HCT116 (cell line): ENCODE results near the gene ABCC8. TPM values are rescaled to one million over a fixed set of nuclear protein-coding genes. Genes with fewer than 3 reads are reported as not detected.

ENCODE experiments used
- ATAC-seq: fragments of 200-7000 bp; cut with Tn5 transposase; 2 replicates; pipeline ENCODE4 v1.9.1; 2020; ENCODE audit warnings: mild to moderate bottlenecking, moderate library complexity
- BruUV-seq: library from RNA; stranded (reverse); fragments of 400-500 nt; replicated peaks from 2 replicates; lab custom pipeline; 2021; lab: Mats Ljungman, UMichigan
- CTCF ChIA-PET: fragments of 300-600 bp; sonication (Branson Sonifier 250); formaldehyde crosslinking; loops from one replicate; lab custom pipeline; 2021; ENCODE audit warnings: antibody characterized with exemption; lab: Charles Lee
- POLR2A ChIA-PET: fragments of 300-600, 350-600 bp; sonication (Branson Sonifier 250); formaldehyde crosslinking; loops from one replicate; lab custom pipeline; 2021; ENCODE audit warnings: antibody characterized with exemption; lab: Charles Lee
- RAD21 ChIA-PET, 2 experiments: fragments of 300-600 bp; sonication (Branson Sonifier 250); formaldehyde crosslinking; loops; one replicate each; lab custom pipeline; 2023; ENCODE audit warnings: low total read pairs in 2 of 2; ENCODE audit not compliant: uncharacterized antibody in 2 of 2, unreplicated experiment in 2 of 2, low non-redundant PET in 1 of 2; lab: Charles Lee
- DNase-seq: peaks from one replicate; pipeline ENCODE4 v3.0.0-alpha.2; 2010; ENCODE audit warnings: low read depth, low spot score
- H2AFZ ChIP-seq: fragments of 200-600 bp; shearing (Covaris generic), sonication (generic); 2 replicates; pipeline ENCODE4 v1.6.1; 2017; ENCODE audit warnings: low read depth, mixed run types, mixed read lengths, antibody characterized with exemption, low read length; ENCODE audit not compliant: poor library complexity, severe bottlenecking
- H3K27ac ChIP-seq: 2 replicates; pipeline ENCODE4 v1.5.1; 2012; ENCODE audit warnings: low read depth, low read length
- H3K27me3 ChIP-seq: fragments of 200-600 bp; sonication (generic); 2 replicates; pipeline ENCODE4 v1.6.1; 2016; ENCODE audit warnings: mixed run types, low read length, mixed read lengths; ENCODE audit not compliant: insufficient read depth
- H3K36me3 ChIP-seq, 2 experiments: fragments of 200-500 bp in 1 of 2; fragments of 200-600 bp in 1 of 2; sonication (Bioruptor generic) in 1 of 2; sonication (generic) in 1 of 2; 2 replicates each; pipeline versions ENCODE4 v1.5.1 to v1.6.1; 2014 to 2016; ENCODE audit warnings: low read length in 2 of 2, inconsistent platforms in 1 of 2, mixed read lengths in 1 of 2, mixed run types in 1 of 2; ENCODE audit not compliant: insufficient read depth in 2 of 2, control insufficient read depth in 1 of 2
- H3K4me1 ChIP-seq, 2 experiments: fragments of 200-600 bp in 1 of 2; sonication (generic) in 1 of 2; 2 replicates each; pipeline versions ENCODE4 v1.5.1 to v1.6.1; 2012 to 2017; ENCODE audit warnings: low read length in 2 of 2, inconsistent platforms in 1 of 2, mild to moderate bottlenecking in 1 of 2, mixed read lengths in 1 of 2, mixed run types in 1 of 2, moderate library complexity in 1 of 2; ENCODE audit not compliant: insufficient read depth in 2 of 2, control insufficient read depth in 1 of 2
- H3K4me2 ChIP-seq: fragments of 200-600 bp; sonication (generic); 2 replicates; pipeline ENCODE4 v1.6.1; 2017; ENCODE audit warnings: mixed run types, low read length, mixed read lengths
- H3K4me3 ChIP-seq, 2 experiments: fragments of 200-600 bp in 1 of 2; sonication (generic) in 1 of 2; replicated peaks in 1 of 2; 2 replicates each; pipeline ENCODE4 v1.5.1; 2011 to 2016; ENCODE audit warnings: low read length in 2 of 2, control low read depth in 1 of 2, low read depth in 1 of 2, mild to moderate bottlenecking in 1 of 2, mixed read lengths in 1 of 2, mixed run types in 1 of 2
- H3K79me2 ChIP-seq: fragments of 200-600 bp; sonication (generic); 2 replicates; pipeline ENCODE4 v1.6.1; 2017; ENCODE audit warnings: mild to moderate bottlenecking, mixed run types, low read length, moderate library complexity, mixed read lengths; ENCODE audit not compliant: insufficient read depth
- H3K9ac ChIP-seq: fragments of 200-600 bp; sonication (generic); 2 replicates; pipeline ENCODE4 v1.6.1; 2016; ENCODE audit warnings: low read length, mixed read lengths
- H3K9me2 ChIP-seq: fragments of 200-600 bp; sonication (generic), shearing (Covaris generic); 2 replicates; pipeline ENCODE4 v1.6.1; 2017; ENCODE audit warnings: mixed run types, mild to moderate bottlenecking, moderate library complexity; ENCODE audit not compliant: insufficient read depth
- H3K9me3 ChIP-seq, 2 experiments: fragments of 200-500 bp in 1 of 2; fragments of 200-600 bp in 1 of 2; sonication (Bioruptor generic) in 1 of 2; sonication (generic) in 1 of 2; 2 replicates each; pipeline ENCODE4 v1.6.1; 2014 to 2017; ENCODE audit warnings: low read length in 2 of 2, mixed read lengths in 2 of 2, inconsistent platforms in 1 of 2, low read depth in 1 of 2, mild to moderate bottlenecking in 1 of 2, mixed run types in 1 of 2, moderate library complexity in 1 of 2; ENCODE audit not compliant: control insufficient read depth in 1 of 2, insufficient read depth in 1 of 2
- H4K20me1 ChIP-seq: fragments of 200-600 bp; sonication (generic), shearing (Covaris generic); 2 replicates; pipeline ENCODE4 v1.6.1; 2017; ENCODE audit warnings: mixed run types, mild to moderate bottlenecking, moderate library complexity; ENCODE audit not compliant: insufficient read depth
- CTCF ChIP-seq, 3 experiments: fragments of 200-600 bp in 1 of 3; sonication (generic) in 1 of 3; IDR thresholded peaks in 2 of 3; conservative IDR thresholded peaks in 1 of 3; 2 replicates each; pipeline ENCODE4 v1.5.1; 2012 to 2017; ENCODE audit warnings: low read depth in 2 of 3, low read length in 2 of 3, antibody characterized with exemption in 1 of 3, borderline replicate concordance in 1 of 3, control low read depth in 1 of 3, mild to moderate bottlenecking in 1 of 3, mixed read lengths in 1 of 3, mixed run types in 1 of 3, moderate library complexity in 1 of 3; ENCODE audit not compliant: insufficient read depth in 1 of 3
- EGR1 ChIP-seq: IDR thresholded peaks from 2 replicates; pipeline ENCODE4 v1.6.1; 2012; ENCODE audit warnings: low read depth
- EZH2phosphoT487 ChIP-seq: fragments of 200-600 bp; IDR thresholded peaks from 2 replicates; pipeline ENCODE4 v1.6.1; 2018; ENCODE audit warnings: antibody characterized with exemption, borderline replicate concordance
- POLR2A ChIP-seq: IDR thresholded peaks from 2 replicates; pipeline ENCODE4 v1.7.0; 2011; ENCODE audit warnings: borderline replicate concordance; ENCODE audit not compliant: insufficient read depth, insufficient read length; ENCODE audit errors: extremely low read depth
- SIN3A ChIP-seq: IDR thresholded peaks from 2 replicates; pipeline ENCODE4 v1.6.1; 2012; ENCODE audit warnings: low read depth
- ZNF274 ChIP-seq: fragments of 200-500 bp; sonication (Bioruptor generic); IDR thresholded peaks from 2 replicates; pipeline ENCODE4 v1.6.1; 2014; ENCODE audit warnings: mild to moderate bottlenecking, low read depth, low read length, inconsistent platforms
- intact Hi-C: fragments of 100-400 bp; cut with micrococcal nuclease; formaldehyde crosslinking; loops from 2 replicates; pipeline ENCODE4 v1.10.0; 2022
- total RNA-seq: library from RNA; stranded (reverse); gene quantifications from one replicate; pipeline ENCODE4 v1.2.1, GENCODE V29; 2021; ENCODE audit not compliant: unreplicated experiment
- TF ChIP-seq, protein P1 (sequence below): IDR thresholded peaks from 2 replicates; pipeline ENCODE4 v1.6.1; 2012; ENCODE audit warnings: low read depth

The ABCC8 gene
- total RNA-seq, 1 experiment from 2014 or later = 0.39 TPM

GRCh38 chr11:17507773-17508172 is 31.1 kb upstream of the ABCC8 start:
- TF ChIP-seq POLR2A (no peak), SIN3A (no peak), EZH2phosphoT487 (no peak), ZNF274 (no peak), EGR1 (no peak)
- ATAC-seq (no peak), DNase-seq (no peak)
- CTCF ChIA-PET = interaction anchor here (0.6 to 1.7 kb wide), 7 partner anchors 12 to 223 kb away, joined by 3 to 8 read pairs (median 5); partner anchors contain the start of gene KCNJ11
- Histone ChIP-seq H3K79me2 (no peaks in the 10 kb centered on the region), H4K20me1 (no peaks in the 10 kb centered on the region), H2AFZ (no peak overlapping the region), H3K4me3 (no peak overlapping the region), H3K9me2 (no peaks in the 10 kb centered on the region), H3K4me1 (peaks cover 5 to 12% of the 10 kb centered on the region in 2 experiments; a peak in 3 of 4 replicates), H3K36me3 (no peaks in the 10 kb centered on the region), H3K9me3 (no peaks in the 10 kb centered on the region), H3K27me3 (no peaks in the 10 kb centered on the region), H3K9ac (no peak overlapping the region), H3K27ac (no peak overlapping the region), H3K4me2 (no peak overlapping the region)
- POLR2A ChIA-PET = no interaction called here
- no TSS peak for BruUV-seq
- intact Hi-C loops = loop anchor here (10.0 kb wide), 1 partner anchor 563 kb away; no protein-coding TSS in a partner anchor
- RAD21 ChIA-PET = no interaction called here

- no TSS peak for BruUV-seq
- peak overlapping the region; percentile 45 for H3K4me2 ChIP-seq
- peak; percentile 35; the same call in 1 of the 2 replicates for ATAC-seq
- CTCF ChIA-PET = interaction anchor here (0.9 to 1.7 kb wide), 8 partner anchors 13 to 224 kb away, joined by 3 to 8 read pairs (median 4); partner anchors contain the start of genes KCNJ11 and USH1C
- RAD21 ChIA-PET = interaction anchor here in 1 of 2 experiments (1.4 kb wide), 1 partner anchor 123 kb away, joined by 3 read pairs; no protein-coding TSS in a partner anchor
- no peak overlapping the region for H3K4me3 ChIP-seq
- no peaks in the 10 kb centered on the region for H3K79me2 ChIP-seq
- no peak overlapping the region for H3K27ac ChIP-seq
- no peak overlapping the region for H2AFZ ChIP-seq
- H3K27me3 ChIP-seq = no peaks in the 10 kb centered on the region
- H4K20me1 ChIP-seq = no peaks in the 10 kb centered on the region
- peaks cover 5 to 12% of the 10 kb centered on the region in 2 experiments; a peak in 3 of 4 replicates for H3K4me1 ChIP-seq
- intact Hi-C loops = loop anchor here (10.0 kb wide), 1 partner anchor 562 kb away; no protein-coding TSS in a partner anchor
- no peaks in the 10 kb centered on the region for H3K36me3 ChIP-seq
- TF ChIP-seq, protein P1, sequence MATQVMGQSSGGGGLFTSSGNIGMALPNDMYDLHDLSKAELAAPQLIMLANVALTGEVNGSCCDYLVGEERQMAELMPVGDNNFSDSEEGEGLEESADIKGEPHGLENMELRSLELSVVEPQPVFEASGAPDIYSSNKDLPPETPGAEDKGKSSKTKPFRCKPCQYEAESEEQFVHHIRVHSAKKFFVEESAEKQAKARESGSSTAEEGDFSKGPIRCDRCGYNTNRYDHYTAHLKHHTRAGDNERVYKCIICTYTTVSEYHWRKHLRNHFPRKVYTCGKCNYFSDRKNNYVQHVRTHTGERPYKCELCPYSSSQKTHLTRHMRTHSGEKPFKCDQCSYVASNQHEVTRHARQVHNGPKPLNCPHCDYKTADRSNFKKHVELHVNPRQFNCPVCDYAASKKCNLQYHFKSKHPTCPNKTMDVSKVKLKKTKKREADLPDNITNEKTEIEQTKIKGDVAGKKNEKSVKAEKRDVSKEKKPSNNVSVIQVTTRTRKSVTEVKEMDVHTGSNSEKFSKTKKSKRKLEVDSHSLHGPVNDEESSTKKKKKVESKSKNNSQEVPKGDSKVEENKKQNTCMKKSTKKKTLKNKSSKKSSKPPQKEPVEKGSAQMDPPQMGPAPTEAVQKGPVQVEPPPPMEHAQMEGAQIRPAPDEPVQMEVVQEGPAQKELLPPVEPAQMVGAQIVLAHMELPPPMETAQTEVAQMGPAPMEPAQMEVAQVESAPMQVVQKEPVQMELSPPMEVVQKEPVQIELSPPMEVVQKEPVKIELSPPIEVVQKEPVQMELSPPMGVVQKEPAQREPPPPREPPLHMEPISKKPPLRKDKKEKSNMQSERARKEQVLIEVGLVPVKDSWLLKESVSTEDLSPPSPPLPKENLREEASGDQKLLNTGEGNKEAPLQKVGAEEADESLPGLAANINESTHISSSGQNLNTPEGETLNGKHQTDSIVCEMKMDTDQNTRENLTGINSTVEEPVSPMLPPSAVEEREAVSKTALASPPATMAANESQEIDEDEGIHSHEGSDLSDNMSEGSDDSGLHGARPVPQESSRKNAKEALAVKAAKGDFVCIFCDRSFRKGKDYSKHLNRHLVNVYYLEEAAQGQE = no peak
- TF ChIP-seq EGR1 (peak; percentile 88), CTCF (IDR thresholded peaks at IDR 0.05 in 2 of 3, conservative IDR thresholded peaks at IDR 0.05 in 1 of 3; ENCODE audit: borderline replicate concordance in 1 of 3, insufficient read depth in 1 of 3, low read depth in 2 of 3, low read length in 2 of 3) (0 out of 6 replicates have a peak, but pooled peaks of 1 of the 3 experiments have one; percentile 8)
- DNase-seq = no peak
- H3K9me2 ChIP-seq = no peaks in the 10 kb centered on the region
- POLR2A ChIA-PET = no interaction called here
- no peaks in the 10 kb centered on the region for H3K9me3 ChIP-seq
- no peak overlapping the region for H3K9ac ChIP-seq
Measured at GRCh38 chr11:17506942-17507341, 30.3 kb upstream of the ABCC8 start.
